ENCODE results near the gene DSG3.

DSG3 gene

DNA sequence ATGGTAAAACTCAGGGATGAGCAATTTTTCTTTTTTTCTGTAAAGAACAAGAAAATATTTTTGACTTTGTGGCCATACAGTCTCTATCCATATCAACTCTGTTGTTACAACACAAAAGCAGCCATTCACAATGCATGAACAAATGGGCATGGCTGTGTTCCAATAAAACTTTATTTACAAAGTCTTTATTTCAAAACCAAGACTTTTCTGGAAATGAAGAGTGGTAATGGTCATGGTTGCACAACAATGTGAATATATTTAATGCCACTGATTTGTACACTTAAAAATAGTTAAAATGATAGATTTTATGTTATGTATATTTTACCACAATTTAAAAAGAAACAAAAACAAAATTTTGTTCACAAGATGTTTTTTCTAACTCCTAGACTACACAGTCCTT lies 1.6 kb upstream of the DSG3 start:
- no peaks in the 10 kb centered on the region for H3K79me1 ChIP-seq (ENCODE audit: low read length)
- no peak overlapping the region for H3K23ac ChIP-seq (ENCODE audit: low read length)
- no peak overlapping the region for H4K8ac ChIP-seq (ENCODE audit: low read depth, low read length)
- no peak overlapping the region for H3K4ac ChIP-seq (ENCODE audit: low read depth, low read length)
- no peak overlapping the region for H2BK12ac ChIP-seq (ENCODE audit: low read length)
- no peaks in the 10 kb centered on the region for H3K27me3 ChIP-seq (ENCODE audit: insufficient read depth, low read length)
- H4K12ac ChIP-seq (ENCODE audit: low read depth, low read length), result no peak overlapping the region
- DNase-seq, result no peak
- H2AFZ ChIP-seq (ENCODE audit: insufficient read depth, low read length, poor library complexity), result no peak overlapping the region
- H3K4me1 ChIP-seq (ENCODE audit: control insufficient read depth in 1 of 2, insufficient read depth in 2 of 2, low read length in 2 of 2), result no peaks in the 10 kb centered on the region
- no peak overlapping the region for H3K4me2 ChIP-seq (ENCODE audit: low read length)
- no peak overlapping the region for H3K18ac ChIP-seq (ENCODE audit: low read length)
- H2AK5ac ChIP-seq (ENCODE audit: low read length), result no peak overlapping the region
- no peak overlapping the region for H2BK120ac ChIP-seq (ENCODE audit: insufficient read depth, low read length, poor library complexity)
- no peak overlapping the region for H3K14ac ChIP-seq (ENCODE audit: low read length)
- no peaks in the 10 kb centered on the region for H3K36me3 ChIP-seq (ENCODE audit: control insufficient read depth in 1 of 2, insufficient read depth in 2 of 2, low read length in 2 of 2)
- H3K79me2 ChIP-seq (ENCODE audit: control insufficient read depth, insufficient read depth, low read length, poor library complexity), result no peaks in the 10 kb centered on the region
- no peak overlapping the region for H2BK5ac ChIP-seq (ENCODE audit: low read depth, low read length, poor library complexity)
- H3K9ac ChIP-seq (ENCODE audit: low read length), result no peak overlapping the region
- H4K91ac ChIP-seq (ENCODE audit: low read depth, low read length), result no peak overlapping the region
- no peak overlapping the region for H3K4me3 ChIP-seq (ENCODE audit: low read depth, low read length)
- no peak overlapping the region for H3K27ac ChIP-seq (ENCODE audit: low read depth, low read length)
- H3K9me3 ChIP-seq (ENCODE audit: insufficient read depth, low read depth, low read length), result no peaks in the 10 kb centered on the region

DNA sequence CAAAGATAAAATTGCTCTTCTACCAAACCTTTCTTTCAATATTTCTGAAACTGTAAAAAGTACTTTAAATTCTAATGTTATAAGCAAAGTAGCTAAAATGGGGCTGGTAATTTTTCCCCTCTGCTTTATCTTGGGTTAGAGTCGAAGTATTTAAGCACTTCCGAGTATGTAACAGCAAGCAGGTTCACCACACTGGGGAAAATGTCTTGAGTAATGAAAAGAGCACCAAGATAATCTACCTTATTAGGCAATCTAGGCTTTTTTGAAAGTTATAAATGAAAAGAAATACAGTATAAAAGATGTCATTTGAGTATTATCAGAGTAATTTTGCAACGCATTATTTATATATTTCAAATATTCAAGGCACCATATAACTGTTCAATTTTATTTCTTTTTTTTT lies 687 bp upstream of the DSG3 start:
- Histone ChIP-seq H3K79me1 (ENCODE audit: low read length) (no peaks in the 10 kb centered on the region), H2BK120ac (ENCODE audit: insufficient read depth, low read length, poor library complexity) (no peak overlapping the region), H4K91ac (ENCODE audit: low read depth, low read length) (no peak overlapping the region), H3K14ac (ENCODE audit: low read length) (no peak overlapping the region), H3K4me2 (ENCODE audit: low read length) (no peak overlapping the region), H3K4ac (ENCODE audit: low read depth, low read length) (no peak overlapping the region), H3K18ac (ENCODE audit: low read length) (no peak overlapping the region), H2BK12ac (ENCODE audit: low read length) (no peak overlapping the region), H3K9ac (ENCODE audit: low read length) (no peak overlapping the region), H2AFZ (ENCODE audit: insufficient read depth, low read length, poor library complexity) (no peak overlapping the region), H2BK5ac (ENCODE audit: low read depth, low read length, poor library complexity) (no peak overlapping the region), H3K9me3 (ENCODE audit: insufficient read depth, low read depth, low read length) (no peaks in the 10 kb centered on the region), H2AK5ac (ENCODE audit: low read length) (no peak overlapping the region), H3K36me3 (ENCODE audit: control insufficient read depth in 1 of 2, insufficient read depth in 2 of 2, low read length in 2 of 2) (no peaks in the 10 kb centered on the region), H3K4me3 (ENCODE audit: low read depth, low read length) (no peak overlapping the region), H4K8ac (ENCODE audit: low read depth, low read length) (no peak overlapping the region), H3K23ac (ENCODE audit: low read length) (no peak overlapping the region), H3K27me3 (ENCODE audit: insufficient read depth, low read length) (no peaks in the 10 kb centered on the region), H4K12ac (ENCODE audit: low read depth, low read length) (no peak overlapping the region), H3K27ac (ENCODE audit: low read depth, low read length) (no peak overlapping the region), H3K4me1 (ENCODE audit: control insufficient read depth in 1 of 2, insufficient read depth in 2 of 2, low read length in 2 of 2) (peaks cover 0 to 2% of the 10 kb centered on the region in 2 experiments), H3K79me2 (ENCODE audit: control insufficient read depth, insufficient read depth, low read length, poor library complexity) (no peaks in the 10 kb centered on the region)
- WGBS (ENCODE audit: extremely low coverage, insufficient coverage, insufficient read length), result no CpG with 5 or more reads among the region's 3 CpGs
- DNase-seq, result peak in 1 of 2 donors; percentile 21

DNA sequence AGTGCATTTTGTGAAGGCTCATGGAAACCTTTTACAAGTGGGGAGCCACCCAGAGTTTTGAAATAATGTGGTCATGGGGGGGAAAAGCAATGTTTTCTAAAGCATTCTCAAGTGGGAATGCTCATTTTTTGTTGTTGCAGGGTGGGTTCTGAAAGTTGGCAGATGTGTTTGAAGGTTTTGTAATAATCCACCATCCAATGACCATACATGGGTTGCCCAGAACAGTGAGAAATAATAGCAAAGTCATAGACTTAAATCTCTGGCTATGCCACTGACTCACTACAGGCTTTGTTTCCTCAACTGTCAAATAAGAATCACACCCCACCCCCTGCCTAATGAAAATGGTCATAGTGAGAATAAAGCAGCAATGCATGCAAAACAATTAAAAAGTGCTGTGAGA lies 2.9 kb downstream of the DSG3 start:
- Histone ChIP-seq H3K79me2 (ENCODE audit: control insufficient read depth, insufficient read depth, low read length, poor library complexity) (no peaks in the 10 kb centered on the region), H3K14ac (ENCODE audit: low read length) (no peak overlapping the region), H3K4me2 (ENCODE audit: low read length) (no peak overlapping the region), H2AFZ (ENCODE audit: insufficient read depth, low read length, poor library complexity) (no peak overlapping the region), H3K36me3 (ENCODE audit: control insufficient read depth in 1 of 2, insufficient read depth in 2 of 2, low read length in 2 of 2) (no peaks in the 10 kb centered on the region), H3K9ac (ENCODE audit: low read length) (no peak overlapping the region), H4K91ac (ENCODE audit: low read depth, low read length) (no peak overlapping the region), H2BK12ac (ENCODE audit: low read length) (no peak overlapping the region), H3K23ac (ENCODE audit: low read length) (no peak overlapping the region), H2BK5ac (ENCODE audit: low read depth, low read length, poor library complexity) (no peak overlapping the region), H3K79me1 (ENCODE audit: low read length) (no peaks in the 10 kb centered on the region), H4K8ac (ENCODE audit: low read depth, low read length) (peak overlapping the region; percentile 38), H3K18ac (ENCODE audit: low read length) (no peak overlapping the region), H3K27me3 (ENCODE audit: insufficient read depth, low read length) (no peaks in the 10 kb centered on the region), H2AK5ac (ENCODE audit: low read length) (no peak overlapping the region), H3K9me3 (ENCODE audit: insufficient read depth, low read depth, low read length) (no peaks in the 10 kb centered on the region), H3K27ac (ENCODE audit: low read depth, low read length) (no peak overlapping the region), H4K12ac (ENCODE audit: low read depth, low read length) (no peak overlapping the region), H3K4me1 (ENCODE audit: control insufficient read depth in 1 of 2, insufficient read depth in 2 of 2, low read length in 2 of 2) (peaks cover 0 to 2% of the 10 kb centered on the region in 2 experiments), H2BK120ac (ENCODE audit: insufficient read depth, low read length, poor library complexity) (no peak overlapping the region), H3K4ac (ENCODE audit: low read depth, low read length) (no peak overlapping the region), H3K4me3 (ENCODE audit: low read depth, low read length) (no peak overlapping the region)
- no peak for DNase-seq

DNA sequence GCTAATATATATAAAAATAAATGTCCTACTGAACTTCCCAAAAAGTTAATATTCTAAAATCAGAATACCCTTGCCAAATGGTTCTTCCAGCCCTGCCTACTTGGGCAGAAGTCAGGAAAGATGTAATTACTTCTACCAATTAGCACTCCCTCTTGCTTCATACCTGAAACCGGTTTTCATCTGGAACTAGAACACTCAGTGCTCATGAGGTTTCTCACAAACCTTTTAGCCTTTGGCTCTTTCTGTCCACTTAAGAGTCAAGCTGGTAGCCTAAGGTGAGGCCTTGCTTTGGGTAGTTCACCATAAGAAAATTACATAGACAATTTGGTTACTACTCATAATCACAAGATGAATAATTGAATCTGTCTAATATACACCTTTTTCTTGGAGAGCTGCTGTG lies 4.1 kb downstream of the DSG3 start:
- Histone ChIP-seq H3K18ac (ENCODE audit: low read length) (no peak overlapping the region), H4K91ac (ENCODE audit: low read depth, low read length) (no peak overlapping the region), H3K9ac (ENCODE audit: low read length) (no peak overlapping the region), H3K79me2 (ENCODE audit: control insufficient read depth, insufficient read depth, low read length, poor library complexity) (no peaks in the 10 kb centered on the region), H3K79me1 (ENCODE audit: low read length) (no peaks in the 10 kb centered on the region), H3K23ac (ENCODE audit: low read length) (no peak overlapping the region), H3K4me1 (ENCODE audit: control insufficient read depth in 1 of 2, insufficient read depth in 2 of 2, low read length in 2 of 2) (peaks cover 0 to 2% of the 10 kb centered on the region in 2 experiments), H3K27me3 (ENCODE audit: insufficient read depth, low read length) (no peaks in the 10 kb centered on the region), H2AK5ac (ENCODE audit: low read length) (no peak overlapping the region), H3K4me3 (ENCODE audit: low read depth, low read length) (no peak overlapping the region), H4K8ac (ENCODE audit: low read depth, low read length) (no peak overlapping the region), H3K9me3 (ENCODE audit: insufficient read depth, low read depth, low read length) (no peaks in the 10 kb centered on the region), H4K12ac (ENCODE audit: low read depth, low read length) (no peak overlapping the region), H3K27ac (ENCODE audit: low read depth, low read length) (no peak overlapping the region), H2BK120ac (ENCODE audit: insufficient read depth, low read length, poor library complexity) (no peak overlapping the region), H3K14ac (ENCODE audit: low read length) (no peak overlapping the region), H2BK5ac (ENCODE audit: low read depth, low read length, poor library complexity) (no peak overlapping the region), H2BK12ac (ENCODE audit: low read length) (no peak overlapping the region), H3K4ac (ENCODE audit: low read depth, low read length) (no peak overlapping the region), H2AFZ (ENCODE audit: insufficient read depth, low read length, poor library complexity) (no peak overlapping the region), H3K36me3 (ENCODE audit: control insufficient read depth in 1 of 2, insufficient read depth in 2 of 2, low read length in 2 of 2) (no peaks in the 10 kb centered on the region), H3K4me2 (ENCODE audit: low read length) (no peak overlapping the region)
- DNase-seq, result peak in 1 of 2 donors; percentile 17
- WGBS (ENCODE audit: extremely low coverage, insufficient coverage, insufficient read length), result no CpG with 5 or more reads among the region's 1 CpG
